K562 (cell line): ENCODE data around the gene TPGS1. TPM values are rescaled to one million over a fixed set of nuclear protein-coding genes. Genes with fewer than 3 reads are reported as not detected.

Experiments used
- BCOR ChIP-seq: fragments of 450-650 bp; IDR thresholded peaks from 2 replicates; pipeline ENCODE4 v1.6.1; 2016
- BRF1 ChIP-seq: IDR thresholded peaks from 3 replicates; pipeline ENCODE4 v1.6.1; 2011; ENCODE audit warnings: borderline replicate concordance, mild to moderate bottlenecking; ENCODE audit not compliant: insufficient read length; ENCODE audit errors: extremely low read depth
- CHD1 ChIP-seq: fragments of 200-600 bp; sonication (generic); IDR thresholded peaks from one replicate; pipeline ENCODE4 v1.6.1; 2012; ENCODE audit warnings: mild to moderate bottlenecking, moderate library complexity, low read length, inconsistent platforms
- HCFC1 ChIP-seq: IDR thresholded peaks from 2 replicates; pipeline ENCODE4 v1.6.1; 2012; ENCODE audit warnings: low read depth, low read length, improper control_type of control experiment
- HNRNPLL ChIP-seq: fragments of 200-400 bp; formaldehyde crosslinking; IDR thresholded peaks from 2 replicates; pipeline ENCODE4 v1.6.1; 2017; ENCODE audit warnings: low read length, low read depth, mild to moderate bottlenecking; ENCODE audit not compliant: poor library complexity, severe bottlenecking
- HNRNPUL1 ChIP-seq: fragments of 200-400 bp; formaldehyde crosslinking; IDR thresholded peaks from 2 replicates; pipeline ENCODE4 v1.6.1; 2017; ENCODE audit warnings: low read length
- IFI16 ChIP-seq: fragments of 250-450 bp; sonication (Bioruptor Pico); IDR thresholded peaks from 2 replicates; pipeline ENCODE4 v2.1.2; 2022; ENCODE audit warnings: mild to moderate bottlenecking, inconsistent platforms
- JUNB ChIP-seq: fragments of 450-650 bp; formaldehyde crosslinking; conservative IDR thresholded peaks from 2 replicates; pipeline ENCODE4 v1.4.0; 2020; ENCODE audit warnings: mild to moderate bottlenecking
- KDM2B ChIP-seq: fragments of 250-450 bp; sonication (Bioruptor Pico); IDR thresholded peaks from 2 replicates; pipeline ENCODE4 v1.8.0; 2021; ENCODE audit warnings: mild to moderate bottlenecking, moderate library complexity
- NBN ChIP-seq: fragments of 450-650 bp; IDR thresholded peaks from 2 replicates; pipeline ENCODE4 v1.6.1; 2016; ENCODE audit warnings: low read depth, mild to moderate bottlenecking
- NELFE ChIP-seq: IDR thresholded peaks from 2 replicates; pipeline ENCODE4 v1.6.1; 2011; ENCODE audit warnings: mild to moderate bottlenecking; ENCODE audit not compliant: insufficient read depth, insufficient read length
- PCBP2 ChIP-seq: fragments of 200-400 bp; formaldehyde crosslinking; IDR thresholded peaks from 2 replicates; pipeline ENCODE4 v1.6.1; 2018; ENCODE audit warnings: low read length, low read depth, mild to moderate bottlenecking, moderate library complexity; ENCODE audit not compliant: poor library complexity, severe bottlenecking
- RBM15 ChIP-seq: fragments of 200-400 bp; formaldehyde crosslinking; IDR thresholded peaks from 2 replicates; pipeline ENCODE4 v1.6.1; 2018; ENCODE audit warnings: mild to moderate bottlenecking, low read length, moderate library complexity; ENCODE audit not compliant: insufficient read depth
- RFX1 ChIP-seq: fragments of 450-650 bp; IDR thresholded peaks from 2 replicates; pipeline ENCODE4 v1.6.1; 2016; ENCODE audit warnings: mild to moderate bottlenecking, moderate library complexity
- SAP30 ChIP-seq: fragments of 200-600 bp; sonication (generic); IDR thresholded peaks from 2 replicates; pipeline ENCODE4 v1.6.1; 2012; ENCODE audit warnings: borderline replicate concordance, low read depth, mild to moderate bottlenecking, moderate library complexity, low read length, control low read depth, inconsistent platforms; ENCODE audit not compliant: insufficient read depth, poor library complexity, severe bottlenecking
- THRB ChIP-seq: fragments of 450-650 bp; formaldehyde crosslinking; conservative IDR thresholded peaks from 2 replicates; pipeline ENCODE4 v1.4.0; 2022; ENCODE audit warnings: mild to moderate bottlenecking, missing genetic modification characterization
- ZHX1 ChIP-seq: fragments of 150-350 bp; conservative IDR thresholded peaks from 2 replicates; pipeline ENCODE4 v1.6.1; 2014; ENCODE audit warnings: low read length
- ZNF212 ChIP-seq: fragments of 450-650 bp; formaldehyde crosslinking; IDR thresholded peaks from 2 replicates; pipeline ENCODE4 v1.4.0; 2020; ENCODE audit warnings: mild to moderate bottlenecking
- ZNF224 ChIP-seq: sonication (generic); formaldehyde crosslinking; IDR thresholded peaks from 2 replicates; pipeline ENCODE4 v1.8.0; 2022; ENCODE audit warnings: mild to moderate bottlenecking, missing genetic modification reagents
- ZNF444 ChIP-seq: fragments of 250-450 bp; sonication (Bioruptor Pico); IDR thresholded peaks from 2 replicates; pipeline ENCODE4 v1.4.0; 2020; ENCODE audit warnings: mild to moderate bottlenecking, moderate library complexity
- ZNF778 ChIP-seq: fragments of 450-650 bp; formaldehyde crosslinking; IDR thresholded peaks from 2 replicates; pipeline ENCODE4 v1.4.0; 2020; ENCODE audit warnings: mild to moderate bottlenecking, moderate library complexity
- polyA plus RNA-seq, 8 experiments: library from polyadenylated mRNA; depleted of rRNA in 4 of 8; stranded (reverse) in 5 of 8; unstranded in 3 of 8; fragments of >200 nt; fragmentation: Nextera tagmentation in 2 of 8; fragmentation: Illumina TruSeq in 1 of 8; extraction: Ambion mirVana in 2 of 8; extraction: Trizol in 1 of 8; gene quantifications; 2 replicates each; pipeline versions ENCODE4 v1.2.1 to v1.2.3, GENCODE V29; 2011 to 2014; ENCODE audit warnings: inconsistent platforms in 1 of 8, missing spikeins in 1 of 8
- total RNA-seq, 7 experiments: library from RNA; depleted of rRNA in 6 of 7; stranded (reverse); fragments of >200 nt in 6 of 7; fragmentation: Illumina TruSeq in 2 of 7; extraction: Trizol in 2 of 7; gene quantifications; 2 replicates each; pipeline versions ENCODE4 v1.2.1 to v1.2.3, GENCODE V29; 2011 to 2021; ENCODE audit warnings: low replicate concordance in 1 of 7
- TF ChIP-seq, protein P1 (sequence below): fragments of 250-450 bp; sonication (Bioruptor Pico); IDR thresholded peaks from 2 replicates; pipeline ENCODE4 v1.6.1; 2021; ENCODE audit warnings: mild to moderate bottlenecking
- TF ChIP-seq, protein P2 (sequence below): IDR thresholded peaks from 2 replicates; pipeline ENCODE4 v1.6.1; 2012; ENCODE audit warnings: low read depth, low read length, improper control_type of control experiment, borderline replicate concordance

The TPGS1 gene
- total and polyA plus RNA-seq, 9 of the 15 experiments (the other 6 are each of a cell fraction or from before 2014, with no cell fraction given), result 0.30 to 31.6 (median 1.2) TPM; not detected in 2

DNA sequence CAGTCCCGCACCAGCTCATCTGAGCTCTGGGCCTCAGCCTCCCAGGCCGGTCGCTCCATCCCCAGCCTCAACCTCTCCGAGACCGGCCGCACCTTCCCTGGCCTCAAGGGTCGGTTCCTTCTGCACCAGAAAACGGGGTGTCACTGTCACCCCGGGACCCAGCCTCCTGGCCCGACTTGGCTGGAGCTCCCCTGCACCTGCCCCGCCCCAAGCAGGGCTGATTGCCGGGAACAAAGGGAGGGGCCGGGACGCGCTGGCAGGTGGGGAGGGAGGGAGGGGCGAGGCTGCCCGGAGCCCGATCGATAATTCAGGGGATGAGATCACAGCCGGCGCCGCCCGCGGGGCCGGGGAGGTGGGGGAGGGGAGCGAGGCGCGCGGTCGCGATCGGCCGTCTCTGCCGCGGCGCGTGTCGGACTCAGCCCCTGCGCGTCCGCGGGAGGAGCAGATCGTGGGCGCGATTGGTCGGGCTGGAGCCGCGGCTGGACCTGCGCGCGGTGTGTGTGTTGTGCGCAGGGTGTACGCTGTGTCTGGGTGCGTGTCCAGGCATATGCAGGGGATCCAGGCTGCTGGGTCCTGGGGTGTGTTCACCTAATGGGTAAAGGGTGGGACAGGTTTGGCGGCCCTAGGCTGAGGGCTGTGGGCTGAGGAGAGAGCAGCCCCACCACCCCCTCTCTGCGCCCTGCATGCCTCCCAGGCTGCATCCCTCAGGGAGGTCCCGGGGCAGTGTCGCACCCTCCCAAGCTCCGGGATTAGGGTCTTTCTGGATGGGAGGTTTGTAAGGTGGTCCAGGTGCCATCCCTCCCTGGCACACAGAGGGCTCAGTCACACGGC lies 45.4 kb upstream of the TPGS1 start (continued):
- TF ChIP-seq, protein P1, sequence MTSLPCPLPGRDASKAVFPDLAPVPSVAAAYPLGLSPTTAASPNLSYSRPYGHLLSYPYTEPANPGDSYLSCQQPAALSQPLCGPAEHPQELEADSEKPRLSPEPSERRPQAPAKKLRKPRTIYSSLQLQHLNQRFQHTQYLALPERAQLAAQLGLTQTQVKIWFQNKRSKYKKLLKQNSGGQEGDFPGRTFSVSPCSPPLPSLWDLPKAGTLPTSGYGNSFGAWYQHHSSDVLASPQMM, result no peak
- no peak for TF ChIP-seq KDM2B (CRISPR knock-in tag)
- TF ChIP-seq ZNF224 (CRISPR knock-in tag), result no peak
- no peak for TF ChIP-seq HNRNPUL1
- TF ChIP-seq, protein P2, sequence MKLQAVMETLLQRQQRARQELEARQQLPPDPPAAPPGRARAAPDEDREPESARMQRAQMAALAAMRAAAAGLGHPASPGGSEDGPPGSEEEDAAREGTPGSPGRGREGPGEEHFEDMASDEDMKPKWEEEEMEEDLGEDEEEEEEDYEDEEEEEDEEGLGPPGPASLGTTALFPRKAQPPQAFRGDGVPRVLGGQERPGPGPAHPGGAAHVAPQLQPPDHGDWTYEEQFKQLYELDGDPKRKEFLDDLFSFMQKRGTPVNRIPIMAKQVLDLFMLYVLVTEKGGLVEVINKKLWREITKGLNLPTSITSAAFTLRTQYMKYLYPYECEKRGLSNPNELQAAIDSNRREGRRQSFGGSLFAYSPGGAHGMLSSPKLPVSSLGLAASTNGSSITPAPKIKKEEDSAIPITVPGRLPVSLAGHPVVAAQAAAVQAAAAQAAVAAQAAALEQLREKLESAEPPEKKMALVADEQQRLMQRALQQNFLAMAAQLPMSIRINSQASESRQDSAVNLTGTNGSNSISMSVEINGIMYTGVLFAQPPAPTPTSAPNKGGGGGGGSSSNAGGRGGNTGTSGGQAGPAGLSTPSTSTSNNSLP, result no peak
- no peak for TF ChIP-seq BCOR
- no peak for TF ChIP-seq SAP30
- TF ChIP-seq JUNB (CRISPR knock-in tag), result no peak
- TF ChIP-seq IFI16 (CRISPR knock-in tag), result no peak
- no peak for TF ChIP-seq RBM15
- no peak for TF ChIP-seq NELFE
- TF ChIP-seq NBN, result no peak
- no peak for TF ChIP-seq CHD1
- TF ChIP-seq BRF1, result no peak
- TF ChIP-seq PCBP2, result no peak
- TF ChIP-seq THRB (CRISPR knock-in tag), result no peak
- no peak for TF ChIP-seq ZNF212
- TF ChIP-seq ZNF444 (CRISPR knock-in tag), result no peak
- TF ChIP-seq HCFC1, result no peak
- TF ChIP-seq ZHX1, result no peak
- no peak for TF ChIP-seq ZNF778 (CRISPR knock-in tag)
- no peak for TF ChIP-seq HNRNPLL
- TF ChIP-seq RFX1, result no peak
